GM21528 (cell line): ENCODE results near the gene BNIP5.

Source experiments
- ATAC-seq: cut with Tn5 transposase; IDR thresholded peaks from one replicate; pipeline ENCODE4 v1.9.1; 2021; ENCODE audit warnings: mild to moderate bottlenecking, moderate library complexity; ENCODE audit not compliant: unreplicated experiment, low FRiP score

The BNIP5 gene

GRCh38 chr6:36269834-36270705 is 66.6 kb downstream of the BNIP5 start, which contains the start of gene PNPLA1:
Gene PNPLA1 (plus strand): TSS chr6:36270060. CDS start chr6:36270460, 400 bp downstream.
- ATAC-seq = no peak

GRCh38 chr6:36268478-36269275 is 68.0 kb downstream of the BNIP5 start:
- no peak for ATAC-seq

- no peak for ATAC-seq
These were observed 68.8 kb downstream of the BNIP5 start for GRCh38 chr6:36267731-36268477.

GRCh38 chr6:36266913-36267644 is 69.6 kb downstream of the BNIP5 start:
- ATAC-seq = no peak
